Skeletal muscle satellite cell (primary cell): Measurements from ENCODE around the gene CELSR2.

Source experiments
- H3K27me3 ChIP-seq: 2 replicates; pipeline ENCODE4 v1.7.0; 2013; ENCODE audit warnings: low read length; ENCODE audit not compliant: control insufficient read depth, insufficient read depth
- H3K36me3 ChIP-seq: 2 replicates; pipeline ENCODE4 v1.7.0; 2013; ENCODE audit warnings: mild to moderate bottlenecking, control low read depth, low read length; ENCODE audit not compliant: insufficient read depth
- H3K4me1 ChIP-seq: 2 replicates; pipeline ENCODE4 v1.7.0; 2013; ENCODE audit warnings: low read length; ENCODE audit not compliant: control insufficient read depth, insufficient read depth
- H3K4me2 ChIP-seq: 2 replicates; pipeline ENCODE4 v1.7.0; 2013; ENCODE audit warnings: mild to moderate bottlenecking, low read length
- H3K4me3 ChIP-seq: 2 replicates; pipeline ENCODE4 v1.7.0; 2013; ENCODE audit warnings: low read length
- H3K9ac ChIP-seq: 2 replicates; pipeline ENCODE4 v1.7.0; 2013; ENCODE audit warnings: mild to moderate bottlenecking, low read depth, low read length, moderate library complexity
- H3K9me3 ChIP-seq: replicated peaks from 2 replicates; pipeline ENCODE4 v1.7.0; 2013; ENCODE audit warnings: mild to moderate bottlenecking, control low read depth, low read length

Gene CELSR2

GRCh38 chr1:109269981-109270622, 20.8 kb downstream of the CELSR2 start:
- H3K9me3 ChIP-seq: no peaks in the 10 kb centered on the region
- no peak overlapping the region for H3K4me2 ChIP-seq
- peaks cover 12% of the 10 kb centered on the region for H3K4me1 ChIP-seq
- H3K27me3 ChIP-seq: no peaks in the 10 kb centered on the region
- no peaks in the 10 kb centered on the region for H3K36me3 ChIP-seq
- H3K9ac ChIP-seq: no peak overlapping the region
- H3K4me3 ChIP-seq: no peak overlapping the region

DNA sequence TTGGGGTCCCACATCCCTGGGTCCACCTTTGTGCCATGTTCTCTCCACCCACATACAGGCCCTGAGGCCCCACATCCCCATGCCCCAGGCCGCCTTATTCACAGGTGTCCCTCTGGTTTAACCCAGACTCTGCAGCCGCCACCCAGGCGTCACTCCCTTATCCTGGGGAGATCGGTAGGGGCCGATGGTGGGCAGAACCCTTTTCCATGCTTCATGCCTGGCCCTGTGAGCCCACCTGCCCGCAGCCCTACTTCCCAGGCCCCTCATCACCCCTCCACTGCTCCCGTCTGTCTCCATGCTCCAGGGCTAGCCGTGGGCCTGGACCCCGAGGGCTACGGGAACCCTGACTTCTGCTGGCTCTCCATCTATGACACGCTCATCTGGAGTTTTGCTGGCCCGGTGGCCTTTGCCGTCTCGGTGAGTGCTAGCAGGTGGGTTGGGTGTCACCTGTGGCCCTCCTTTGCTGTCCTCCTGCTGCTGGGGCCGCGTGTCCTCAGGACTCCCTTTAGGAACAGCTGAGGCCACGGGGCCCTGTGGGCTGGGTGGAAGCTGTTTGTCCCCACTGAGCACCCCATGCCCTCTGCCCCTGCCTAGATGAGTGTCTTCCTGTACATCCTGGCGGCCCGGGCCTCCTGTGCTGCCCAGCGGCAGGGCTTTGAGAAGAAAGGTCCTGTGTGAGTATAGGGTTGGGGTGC, 21.4 kb downstream of the CELSR2 start:
- H3K9ac ChIP-seq: no peak overlapping the region
- no peaks in the 10 kb centered on the region for H3K36me3 ChIP-seq

DNA sequence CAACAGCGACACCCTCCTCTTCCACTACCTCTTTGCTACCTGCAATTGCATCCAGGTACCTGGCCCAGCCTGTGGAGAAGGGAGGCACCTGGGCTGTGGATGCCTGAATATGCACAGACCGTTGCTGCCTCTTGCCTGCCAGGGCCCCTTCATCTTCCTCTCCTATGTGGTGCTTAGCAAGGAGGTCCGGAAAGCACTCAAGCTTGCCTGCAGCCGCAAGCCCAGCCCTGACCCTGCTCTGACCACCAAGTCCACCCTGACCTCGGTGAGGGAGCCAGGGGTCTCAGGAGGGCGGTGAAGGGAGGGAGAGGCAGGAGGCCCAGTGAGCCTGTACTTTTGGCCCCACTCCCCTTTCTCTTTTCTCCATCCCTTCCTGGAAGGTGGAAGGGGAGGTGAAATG, 22.1 kb downstream of the CELSR2 start:
- no peaks in the 10 kb centered on the region for H3K27me3 ChIP-seq
- H3K9me3 ChIP-seq: no peaks in the 10 kb centered on the region
- H3K36me3 ChIP-seq: no peaks in the 10 kb centered on the region
- no peak overlapping the region for H3K4me2 ChIP-seq
- H3K9ac ChIP-seq: no peak overlapping the region
- H3K4me3 ChIP-seq: no peak overlapping the region
- H3K4me1 ChIP-seq: peaks cover 25% of the 10 kb centered on the region

More for the DNA sequence above, 21.4 kb downstream of the CELSR2 start:
- no peak overlapping the region for H3K4me3 ChIP-seq
- no peak overlapping the region for H3K4me2 ChIP-seq
- H3K27me3 ChIP-seq: no peaks in the 10 kb centered on the region
- H3K4me1 ChIP-seq: peaks cover 19% of the 10 kb centered on the region
- no peaks in the 10 kb centered on the region for H3K9me3 ChIP-seq

GRCh38 chr1:109272021-109272799, 22.9 kb downstream of the CELSR2 start:
- no peaks in the 10 kb centered on the region for H3K36me3 ChIP-seq
- peaks cover 25% of the 10 kb centered on the region for H3K4me1 ChIP-seq
- H3K9ac ChIP-seq: no peak overlapping the region
- no peak overlapping the region for H3K4me3 ChIP-seq
- H3K27me3 ChIP-seq: no peaks in the 10 kb centered on the region
- H3K4me2 ChIP-seq: no peak overlapping the region
- H3K9me3 ChIP-seq: no peaks in the 10 kb centered on the region

DNA sequence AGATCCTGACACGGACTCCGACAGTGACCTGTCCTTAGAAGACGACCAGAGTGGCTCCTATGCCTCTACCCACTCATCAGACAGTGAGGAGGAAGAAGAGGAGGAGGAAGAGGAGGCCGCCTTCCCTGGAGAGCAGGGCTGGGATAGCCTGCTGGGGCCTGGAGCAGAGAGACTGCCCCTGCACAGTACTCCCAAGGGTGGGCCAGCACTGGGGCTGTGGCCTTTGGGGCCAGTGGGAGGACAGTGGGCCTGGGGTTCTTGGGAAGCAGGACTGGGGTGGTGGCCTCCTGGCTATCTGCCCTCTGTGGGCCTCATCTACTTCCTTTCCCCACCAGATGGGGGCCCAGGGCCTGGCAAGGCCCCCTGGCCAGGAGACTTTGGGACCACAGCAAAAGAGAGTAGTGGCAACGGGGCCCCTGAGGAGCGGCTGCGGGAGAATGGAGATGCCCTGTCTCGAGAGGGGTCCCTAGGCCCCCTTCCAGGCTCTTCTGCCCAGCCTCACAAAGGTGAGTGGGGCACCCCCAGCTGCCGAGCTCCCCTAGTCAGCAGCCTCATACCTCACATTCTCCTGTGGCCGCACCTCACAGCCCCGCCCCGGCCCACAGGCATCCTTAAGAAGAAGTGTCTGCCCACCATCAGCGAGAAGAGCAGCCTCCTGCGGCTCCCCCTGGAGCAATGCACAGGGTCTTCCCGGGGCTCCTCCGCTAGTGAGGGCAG, 23.6 kb downstream of the CELSR2 start:
- Histone ChIP-seq H3K9me3 (no peaks in the 10 kb centered on the region), H3K4me3 (no peak overlapping the region), H3K9ac (no peak overlapping the region), H3K36me3 (peaks cover 3% of the 10 kb centered on the region), H3K4me1 (peaks cover 25% of the 10 kb centered on the region), H3K27me3 (no peaks in the 10 kb centered on the region), H3K4me2 (no peak overlapping the region)

DNA sequence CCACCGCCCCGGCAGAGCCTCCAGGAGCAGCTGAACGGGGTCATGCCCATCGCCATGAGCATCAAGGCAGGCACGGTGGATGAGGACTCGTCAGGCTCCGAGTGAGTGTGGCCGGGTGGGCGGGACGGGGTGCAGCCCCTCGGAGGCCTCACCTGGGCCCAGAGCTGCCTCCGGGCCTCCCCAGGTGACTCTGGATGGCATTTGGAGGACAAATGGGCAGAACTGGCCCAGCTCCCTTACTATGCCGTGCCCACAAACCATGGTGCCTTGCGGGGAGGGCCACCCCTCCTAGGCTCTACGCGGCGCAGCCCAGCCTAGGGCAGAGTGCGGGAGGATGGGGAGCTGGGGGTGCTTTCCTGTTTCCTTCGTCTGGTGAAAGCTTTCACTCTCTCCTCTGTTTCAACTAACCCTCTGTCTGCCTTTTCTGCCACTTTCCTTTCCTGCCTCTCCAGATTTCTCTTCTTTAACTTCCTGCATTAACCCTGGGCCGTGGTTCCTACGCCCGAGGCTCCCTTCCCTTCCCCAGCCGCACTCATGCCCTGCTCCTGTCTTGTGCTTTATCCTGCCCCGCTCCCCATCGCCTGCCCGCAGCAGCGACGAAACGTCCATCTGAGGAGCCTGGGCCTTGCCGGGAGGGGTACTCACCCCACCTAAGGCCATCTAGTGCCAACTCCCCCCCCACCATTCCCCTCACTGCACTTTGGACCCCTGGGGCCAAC, 24.4 kb downstream of the CELSR2 start:
- H3K4me1 ChIP-seq: peaks cover 25% of the 10 kb centered on the region
- H3K4me3 ChIP-seq: no peak overlapping the region

DNA sequence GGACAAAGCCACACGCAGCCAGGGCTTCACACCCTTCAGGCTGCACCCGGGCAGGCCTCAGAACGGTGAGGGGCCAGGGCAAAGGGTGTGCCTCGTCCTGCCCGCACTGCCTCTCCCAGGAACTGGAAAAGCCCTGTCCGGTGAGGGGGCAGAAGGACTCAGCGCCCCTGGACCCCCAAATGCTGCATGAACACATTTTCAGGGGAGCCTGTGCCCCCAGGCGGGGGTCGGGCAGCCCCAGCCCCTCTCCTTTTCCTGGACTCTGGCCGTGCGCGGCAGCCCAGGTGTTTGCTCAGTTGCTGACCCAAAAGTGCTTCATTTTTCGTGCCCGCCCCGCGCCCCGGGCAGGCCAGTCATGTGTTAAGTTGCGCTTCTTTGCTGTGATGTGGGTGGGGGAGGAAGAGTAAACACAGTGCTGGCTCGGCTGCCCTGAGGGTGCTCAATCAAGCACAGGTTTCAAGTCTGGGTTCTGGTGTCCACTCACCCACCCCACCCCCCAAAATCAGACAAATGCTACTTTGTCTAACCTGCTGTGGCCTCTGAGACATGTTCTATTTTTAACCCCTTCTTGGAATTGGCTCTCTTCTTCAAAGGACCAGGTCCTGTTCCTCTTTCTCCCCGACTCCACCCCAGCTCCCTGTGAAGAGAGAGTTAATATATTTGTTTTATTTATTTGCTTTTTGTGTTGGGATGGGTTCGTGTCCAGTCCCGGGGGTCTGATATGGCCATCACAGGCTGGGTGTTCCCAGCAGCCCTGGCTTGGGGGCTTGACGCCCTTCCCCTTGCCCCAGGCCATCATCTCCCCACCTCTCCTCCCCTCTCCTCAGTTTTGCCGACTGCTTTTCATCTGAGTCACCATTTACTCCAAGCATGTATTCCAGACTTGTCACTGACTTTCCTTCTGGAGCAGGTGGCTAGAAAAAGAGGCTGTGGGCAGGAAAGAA, 25.5 kb downstream of the CELSR2 start:
- Histone ChIP-seq H3K9ac (no peak overlapping the region), H3K36me3 (peaks cover 13% of the 10 kb centered on the region)

More for the DNA sequence above, 24.4 kb downstream of the CELSR2 start:
- no peaks in the 10 kb centered on the region for H3K9me3 ChIP-seq
- no peak overlapping the region for H3K9ac ChIP-seq
- H3K4me2 ChIP-seq: no peak overlapping the region
- H3K36me3 ChIP-seq: peaks cover 10% of the 10 kb centered on the region
- H3K27me3 ChIP-seq: no peaks in the 10 kb centered on the region

DNA sequence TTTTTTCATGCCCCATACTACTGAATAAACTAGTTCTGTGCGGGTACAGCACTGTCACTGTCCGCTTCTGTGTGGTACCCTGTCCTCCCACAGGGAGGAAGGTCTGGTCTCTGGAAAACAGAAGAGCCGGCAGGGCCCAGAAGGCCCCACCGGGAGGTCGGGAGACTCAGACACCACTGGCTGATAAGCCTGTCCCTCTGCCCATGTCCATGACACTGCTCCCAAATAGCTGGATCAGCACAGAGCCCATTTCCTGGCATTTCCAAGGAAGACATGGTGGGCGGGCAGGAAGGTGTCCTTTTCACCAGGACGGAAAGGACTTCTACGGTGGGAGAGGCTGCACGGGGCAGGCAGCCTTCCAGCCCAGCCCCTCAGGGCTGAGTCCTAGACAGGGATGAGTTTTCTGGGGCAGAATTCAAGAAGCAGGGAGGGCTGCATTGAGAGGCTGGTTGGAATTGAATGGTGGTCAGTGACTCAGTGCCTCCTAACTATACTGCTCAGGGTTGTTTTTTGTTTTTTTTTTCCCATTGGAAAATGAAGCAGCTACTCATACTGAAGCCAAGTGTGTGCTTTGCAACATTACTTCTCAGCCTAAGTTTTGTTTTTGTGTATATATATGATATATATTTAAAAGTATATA, 26.5 kb downstream of the CELSR2 start:
- no peak overlapping the region for H3K4me2 ChIP-seq
- peaks cover 20% of the 10 kb centered on the region for H3K36me3 ChIP-seq
- H3K27me3 ChIP-seq: no peaks in the 10 kb centered on the region
- no peaks in the 10 kb centered on the region for H3K9me3 ChIP-seq
- no peak overlapping the region for H3K9ac ChIP-seq
- H3K4me3 ChIP-seq: no peak overlapping the region
- peaks cover 25% of the 10 kb centered on the region for H3K4me1 ChIP-seq

More for the DNA sequence above, 25.5 kb downstream of the CELSR2 start:
- H3K27me3 ChIP-seq: no peaks in the 10 kb centered on the region
- H3K9me3 ChIP-seq: no peaks in the 10 kb centered on the region
- peaks cover 25% of the 10 kb centered on the region for H3K4me1 ChIP-seq
- H3K4me3 ChIP-seq: no peak overlapping the region
- no peak overlapping the region for H3K4me2 ChIP-seq

DNA sequence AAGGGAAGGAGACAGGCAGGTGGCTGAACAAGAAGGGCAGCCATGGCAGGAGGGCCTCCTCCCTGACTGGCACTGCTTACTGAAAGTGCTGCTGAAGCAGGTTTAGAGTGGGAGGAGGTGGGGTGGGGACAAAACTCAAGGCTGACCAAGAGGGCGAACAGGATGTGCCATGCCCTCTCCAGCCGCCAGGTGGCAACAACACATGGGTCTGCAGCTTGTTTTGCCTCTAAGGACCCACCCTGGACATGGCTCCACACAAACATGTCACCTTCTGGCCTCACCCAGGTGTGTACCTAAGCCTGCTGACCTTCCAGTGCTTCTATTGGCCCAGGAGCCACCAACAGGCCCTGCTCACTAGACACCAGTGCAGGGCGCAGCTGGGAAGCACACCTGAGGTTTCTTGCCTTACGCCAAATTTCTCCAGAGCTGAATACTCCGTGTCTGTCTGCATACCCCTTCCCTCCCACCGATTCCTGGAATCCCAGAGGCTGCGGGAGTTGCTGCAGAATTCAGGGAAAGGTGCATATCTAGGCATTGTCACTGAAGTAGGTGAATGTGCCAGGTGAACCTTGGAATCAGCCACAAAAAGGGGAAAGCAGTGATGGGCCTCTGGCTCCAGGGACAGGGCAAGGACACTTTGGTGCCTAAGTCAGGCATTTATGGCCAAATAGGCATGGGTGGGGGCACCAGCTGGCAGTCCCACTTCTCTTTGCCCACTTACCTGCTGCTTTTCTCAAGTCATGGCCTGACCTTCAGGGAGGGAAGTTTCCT, 28.3 kb downstream of the CELSR2 start:
- Histone ChIP-seq H3K4me1 (peaks cover 36% of the 10 kb centered on the region), H3K9me3 (no peaks in the 10 kb centered on the region), H3K9ac (no peak overlapping the region), H3K27me3 (no peaks in the 10 kb centered on the region), H3K4me2 (no peak overlapping the region), H3K4me3 (no peak overlapping the region), H3K36me3 (peaks cover 20% of the 10 kb centered on the region)
